ENCODE measurements around the gene TMEM225B.
A peak's percentile ranks its signal among the peaks of the same experiment; 100 is the strongest.
"Not testable (repeated sequence)": the region's sequence is repeated elsewhere in the genome, so short reads cannot be mapped to it uniquely, and the experiment has no call there.

TMEM225B gene

GRCh38 chr7:99624484-99624883 lies 26.4 kb downstream of the TMEM225B start:
- DNase-seq = peak; percentile 86

GRCh38 chr7:99625321-99625720 lies 27.3 kb downstream of the TMEM225B start:
- no peak for DNase-seq

- DNase-seq = no peak
These were observed 27.9 kb downstream of the TMEM225B start for GRCh38 chr7:99625961-99626360.

- no peak for DNase-seq
These were observed 28.6 kb downstream of the TMEM225B start for GRCh38 chr7:99626661-99627060.

- DNase-seq = no peak
These were observed 29.4 kb downstream of the TMEM225B start for GRCh38 chr7:99627513-99627912.

GRCh38 chr7:99628471-99629465 lies 30.7 kb downstream of the TMEM225B start:
- no peak for DNase-seq

GRCh38 chr7:99629643-99630042 lies 31.6 kb downstream of the TMEM225B start:
- DNase-seq = no peak

- no peak for DNase-seq
These were observed 33.4 kb downstream of the TMEM225B start for GRCh38 chr7:99631295-99632109.

- not testable (repeated sequence) for DNase-seq
These were observed 39.3 kb downstream of the TMEM225B start for GRCh38 chr7:99637414-99637813.

GRCh38 chr7:99638731-99639130 lies 40.7 kb downstream of the TMEM225B start:
- DNase-seq = no peak

- DNase-seq = no peak
These were observed 41.2 kb downstream of the TMEM225B start for GRCh38 chr7:99639267-99639666.

GRCh38 chr7:99642027-99642426 lies 44.0 kb downstream of the TMEM225B start:
- DNase-seq = no peak

- no peak for DNase-seq
These were observed 45.4 kb downstream of the TMEM225B start for GRCh38 chr7:99643464-99643863.

GRCh38 chr7:99644431-99644830 lies 46.4 kb downstream of the TMEM225B start:
- DNase-seq = no peak

- DNase-seq = no peak
These were observed 47.5 kb downstream of the TMEM225B start for GRCh38 chr7:99645590-99645989.

- DNase-seq = no peak
These were observed 50.8 kb downstream of the TMEM225B start for GRCh38 chr7:99648843-99649242.

GRCh38 chr7:99651290-99651689 lies 53.2 kb downstream of the TMEM225B start:
- no peak for DNase-seq

GRCh38 chr7:99652671-99653070 lies 54.6 kb downstream of the TMEM225B start:
- no peak for DNase-seq

- DNase-seq = not testable (repeated sequence)
These were observed 55.2 kb downstream of the TMEM225B start for GRCh38 chr7:99653269-99653668.

- no peak for DNase-seq
These were observed 55.7 kb downstream of the TMEM225B start for GRCh38 chr7:99653754-99654153.

GRCh38 chr7:99654626-99655025 lies 56.6 kb downstream of the TMEM225B start:
- DNase-seq = not testable (repeated sequence)

- not testable (repeated sequence) for DNase-seq
These were observed 59.8 kb downstream of the TMEM225B start for GRCh38 chr7:99657879-99658278.

All from activated CD8-positive, alpha-beta memory T cell treated with anti-CD3 and anti-CD28 coated beads, Interleukin-2, amount 50 U/mL, for 48 hours (primary cell).